ENCODE data around the gene FGFR4. TPM values are rescaled to one million over a fixed set of nuclear protein-coding genes. Genes with fewer than 3 reads are reported as not detected.

The FGFR4 gene
- total RNA-seq, 1 donor from 2014 or later = 1.4 TPM

DNA sequence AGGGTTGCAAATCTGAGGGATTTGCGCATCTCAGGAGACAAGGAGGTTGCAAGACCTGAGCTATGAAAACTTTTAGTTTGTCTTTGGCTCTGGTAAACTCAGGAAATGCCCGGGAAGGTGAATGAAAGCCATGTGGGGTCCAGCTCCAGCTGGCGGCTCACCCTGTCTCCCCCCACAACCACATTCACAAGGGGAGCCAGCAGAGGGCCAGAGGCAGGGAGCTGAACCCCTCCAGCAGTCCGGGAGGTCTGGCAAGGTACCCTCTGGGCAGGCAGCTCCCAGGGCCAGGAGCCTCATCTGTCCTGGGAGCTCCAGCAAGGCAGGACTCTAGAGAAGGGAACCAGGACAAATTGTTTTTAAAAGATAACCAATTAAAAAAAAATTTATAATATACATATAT, 2.5 kb upstream of the FGFR4 start:
- no peak for DNase-seq (ENCODE audit: low spot score)

DNA sequence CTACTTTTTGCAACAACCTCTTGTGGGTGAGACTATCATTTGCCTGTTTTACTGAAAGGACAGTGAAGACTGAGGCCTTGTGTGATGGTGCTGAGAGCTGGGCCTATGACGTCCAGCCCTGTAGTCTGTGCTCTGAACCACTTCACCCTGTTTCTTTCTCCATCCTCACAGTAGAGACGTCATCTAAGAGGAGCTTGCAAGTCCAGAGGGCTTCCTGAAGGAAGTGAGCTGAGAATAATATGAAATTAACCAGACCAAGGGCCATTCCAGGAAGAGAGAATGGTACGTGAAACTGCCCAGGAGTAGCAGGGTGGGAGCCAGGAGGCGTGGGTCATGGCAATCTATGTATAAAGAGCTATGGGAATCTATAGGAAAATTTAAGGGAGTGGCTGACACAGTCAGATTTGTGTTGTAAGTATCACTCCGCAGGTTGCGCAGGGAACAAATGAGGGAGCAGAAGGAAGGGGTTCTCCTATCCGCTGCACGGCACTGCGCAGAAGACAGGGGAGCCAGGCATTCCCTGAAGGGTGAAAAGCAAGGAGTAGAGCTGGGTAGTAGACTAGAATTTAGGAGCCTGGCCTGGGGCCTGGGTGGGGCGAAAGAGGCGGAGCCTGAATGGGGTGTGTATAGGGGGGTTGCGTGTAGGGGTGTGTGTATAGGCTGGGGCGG, 596 bp upstream of the FGFR4 start:
- DNase-seq (ENCODE audit: low spot score) = no peak

DNA sequence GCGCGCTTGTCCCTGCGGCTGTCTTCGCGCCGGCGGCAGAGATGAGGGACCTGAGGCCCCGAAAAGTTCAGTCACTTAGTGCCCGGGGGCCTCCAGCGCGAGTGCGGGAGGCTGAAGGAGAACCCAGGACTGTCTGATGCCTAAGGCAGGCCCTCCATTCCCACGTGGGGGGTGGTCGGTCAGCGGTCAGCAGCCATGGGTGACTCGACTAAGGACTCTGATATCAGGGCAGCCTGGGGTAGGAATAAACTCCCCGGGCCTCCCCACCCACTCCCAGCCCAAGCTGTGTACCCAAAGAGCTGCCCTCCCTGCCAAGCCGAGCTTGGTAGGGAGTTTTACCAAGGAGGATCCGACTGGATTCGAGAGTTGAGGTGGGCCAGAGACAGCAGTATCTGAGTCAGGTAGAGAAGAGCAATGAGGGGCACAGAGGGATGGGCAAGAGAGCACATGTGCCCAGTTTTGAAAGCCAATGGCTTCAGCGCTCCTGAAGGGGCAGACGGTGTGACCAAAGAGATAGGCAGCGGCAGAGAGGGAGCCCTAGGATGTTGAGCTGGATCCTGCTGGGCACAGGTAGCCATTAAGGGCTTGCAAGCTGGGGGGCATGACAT, 787 bp downstream of the FGFR4 start:
- no peak for DNase-seq (ENCODE audit: low spot score)

DNA sequence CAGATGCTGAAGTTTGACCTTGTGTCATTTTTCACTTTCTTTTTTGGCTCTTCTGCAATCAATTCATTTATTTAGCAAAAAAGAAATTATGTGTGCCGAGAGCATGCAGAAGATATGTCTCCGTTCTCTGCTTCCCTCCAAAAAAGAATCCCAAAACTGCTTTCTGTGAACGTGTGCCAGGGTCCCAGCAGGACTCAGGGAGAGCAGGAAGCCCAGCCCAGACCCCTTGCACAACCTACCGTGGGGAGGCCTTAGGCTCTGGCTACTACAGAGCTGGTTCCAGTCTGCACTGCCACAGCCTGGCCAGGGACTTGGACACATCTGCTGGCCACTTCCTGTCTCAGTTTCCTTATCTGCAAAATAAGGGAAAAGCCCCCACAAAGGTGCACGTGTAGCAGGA, 2.4 kb downstream of the FGFR4 start:
- no peak for DNase-seq (ENCODE audit: low spot score)

DNA sequence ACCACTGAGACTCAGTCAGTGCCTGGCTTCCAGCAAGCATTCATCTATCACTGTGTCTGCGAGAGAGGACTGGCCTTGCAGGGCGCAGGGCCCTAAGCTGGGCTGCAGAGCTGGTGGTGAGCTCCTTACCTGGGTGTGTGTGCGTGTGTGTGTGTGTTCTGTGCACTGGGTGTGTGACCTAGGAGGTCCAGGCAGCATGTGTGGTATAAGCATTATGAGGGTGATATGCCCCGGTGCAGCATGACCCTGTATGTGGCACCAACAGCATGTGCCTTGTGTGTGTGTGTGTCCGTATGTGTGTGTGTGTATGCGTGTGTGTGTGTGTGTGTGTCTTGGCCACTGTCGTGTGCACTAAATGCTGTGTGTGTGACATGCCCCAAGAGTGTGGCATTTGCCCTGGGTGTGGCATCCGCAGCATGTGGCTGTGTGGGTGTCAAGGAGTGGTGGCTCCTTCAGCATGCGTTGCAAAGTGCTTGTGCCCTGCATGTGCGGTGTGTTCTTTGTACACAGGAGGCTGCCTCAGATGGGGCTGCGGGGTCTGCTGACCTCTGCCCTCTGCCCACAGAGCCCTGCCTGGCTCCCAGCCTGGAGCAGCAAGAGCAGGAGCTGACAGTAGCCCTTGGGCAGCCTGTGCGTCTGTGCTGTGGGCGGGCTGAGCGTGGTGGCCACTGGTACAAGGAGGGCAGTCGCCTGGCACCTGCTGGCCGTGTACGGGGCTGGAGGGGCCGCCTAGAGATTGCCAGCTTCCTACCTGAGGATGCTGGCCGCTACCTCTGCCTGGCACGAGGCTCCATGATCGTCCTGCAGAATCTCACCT, 3.3 kb downstream of the FGFR4 start:
- no peak for DNase-seq (ENCODE audit: low spot score)

DNA sequence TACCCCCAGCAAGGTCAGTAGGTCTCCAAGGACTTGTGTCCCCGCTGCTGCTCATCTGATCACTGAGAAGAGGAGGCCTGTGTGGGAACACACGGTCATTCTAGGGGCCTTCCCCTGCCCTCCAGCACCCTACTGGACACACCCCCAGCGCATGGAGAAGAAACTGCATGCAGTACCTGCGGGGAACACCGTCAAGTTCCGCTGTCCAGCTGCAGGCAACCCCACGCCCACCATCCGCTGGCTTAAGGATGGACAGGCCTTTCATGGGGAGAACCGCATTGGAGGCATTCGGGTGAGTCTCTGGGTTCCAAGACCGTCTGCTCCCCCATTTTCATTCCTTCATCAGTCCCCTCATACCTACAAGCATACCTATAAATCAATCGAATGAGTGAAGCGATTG, 4.1 kb downstream of the FGFR4 start:
- no peak for DNase-seq (ENCODE audit: low spot score)

DNA sequence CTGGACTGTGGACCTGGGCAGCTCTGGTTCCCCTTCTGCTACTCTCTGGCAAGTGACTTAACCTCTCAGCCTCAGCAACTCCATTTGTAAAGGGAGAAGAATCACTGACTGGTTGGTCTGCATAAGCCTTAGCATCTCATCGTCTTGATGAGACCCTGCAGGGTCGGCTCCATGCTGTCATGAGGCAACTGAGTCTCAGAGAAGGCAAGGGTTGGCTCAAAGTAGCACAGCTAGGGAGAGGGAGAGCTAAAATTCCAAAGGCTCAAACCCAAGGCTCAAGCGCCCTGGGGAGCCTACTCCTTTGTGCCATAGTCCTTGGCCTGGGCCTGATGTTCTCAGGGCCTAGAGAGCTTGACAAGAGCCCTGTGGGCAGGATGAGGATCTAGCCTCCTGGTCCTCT, 4.5 kb downstream of the FGFR4 start:
- DNase-seq (ENCODE audit: low spot score) = no peak

DNA sequence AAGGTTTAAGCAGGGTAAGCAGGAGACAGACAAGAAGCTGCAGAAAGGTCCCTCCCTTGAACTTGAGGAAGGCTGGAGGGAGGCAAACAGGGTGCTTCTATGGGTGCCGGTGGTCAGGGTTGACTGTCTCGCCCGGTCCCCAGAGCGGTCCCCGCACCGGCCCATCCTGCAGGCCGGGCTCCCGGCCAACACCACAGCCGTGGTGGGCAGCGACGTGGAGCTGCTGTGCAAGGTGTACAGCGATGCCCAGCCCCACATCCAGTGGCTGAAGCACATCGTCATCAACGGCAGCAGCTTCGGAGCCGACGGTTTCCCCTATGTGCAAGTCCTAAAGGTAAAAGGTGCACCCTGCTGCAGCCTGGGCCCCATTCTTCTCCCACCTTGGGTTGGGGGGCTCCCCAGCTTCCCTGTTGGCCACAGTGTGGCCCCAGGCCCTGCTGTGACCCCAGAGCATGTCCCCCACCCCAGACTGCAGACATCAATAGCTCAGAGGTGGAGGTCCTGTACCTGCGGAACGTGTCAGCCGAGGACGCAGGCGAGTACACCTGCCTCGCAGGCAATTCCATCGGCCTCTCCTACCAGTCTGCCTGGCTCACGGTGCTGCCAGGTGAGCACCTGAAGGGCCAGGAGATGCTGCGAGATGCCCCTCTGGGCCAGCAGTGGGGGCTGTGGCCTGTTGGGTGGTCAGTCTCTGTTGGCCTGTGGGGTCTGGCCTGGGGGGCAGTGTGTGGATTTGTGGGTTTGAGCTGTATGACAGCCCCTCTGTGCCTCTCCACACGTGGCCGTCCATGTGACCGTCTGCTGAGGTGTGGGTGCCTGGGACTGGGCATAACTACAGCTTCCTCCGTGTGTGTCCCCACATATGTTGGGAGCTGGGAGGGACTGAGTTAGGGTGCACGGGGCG, 5.7 kb downstream of the FGFR4 start:
- no peak for DNase-seq (ENCODE audit: low spot score)

DNA sequence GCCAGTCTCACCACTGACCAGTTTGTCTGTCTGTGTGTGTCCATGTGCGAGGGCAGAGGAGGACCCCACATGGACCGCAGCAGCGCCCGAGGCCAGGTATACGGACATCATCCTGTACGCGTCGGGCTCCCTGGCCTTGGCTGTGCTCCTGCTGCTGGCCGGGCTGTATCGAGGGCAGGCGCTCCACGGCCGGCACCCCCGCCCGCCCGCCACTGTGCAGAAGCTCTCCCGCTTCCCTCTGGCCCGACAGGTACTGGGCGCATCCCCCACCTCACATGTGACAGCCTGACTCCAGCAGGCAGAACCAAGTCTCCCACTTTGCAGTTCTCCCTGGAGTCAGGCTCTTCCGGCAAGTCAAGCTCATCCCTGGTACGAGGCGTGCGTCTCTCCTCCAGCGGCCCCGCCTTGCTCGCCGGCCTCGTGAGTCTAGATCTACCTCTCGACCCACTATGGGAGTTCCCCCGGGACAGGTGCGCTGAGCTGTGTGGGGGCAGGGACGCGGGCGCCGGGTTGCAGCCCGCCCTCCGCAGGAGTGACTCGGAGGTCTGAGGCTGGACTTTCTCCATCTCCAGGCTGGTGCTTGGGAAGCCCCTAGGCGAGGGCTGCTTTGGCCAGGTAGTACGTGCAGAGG, 6.5 kb downstream of the FGFR4 start:
- no peak for DNase-seq (ENCODE audit: low spot score)

DNA sequence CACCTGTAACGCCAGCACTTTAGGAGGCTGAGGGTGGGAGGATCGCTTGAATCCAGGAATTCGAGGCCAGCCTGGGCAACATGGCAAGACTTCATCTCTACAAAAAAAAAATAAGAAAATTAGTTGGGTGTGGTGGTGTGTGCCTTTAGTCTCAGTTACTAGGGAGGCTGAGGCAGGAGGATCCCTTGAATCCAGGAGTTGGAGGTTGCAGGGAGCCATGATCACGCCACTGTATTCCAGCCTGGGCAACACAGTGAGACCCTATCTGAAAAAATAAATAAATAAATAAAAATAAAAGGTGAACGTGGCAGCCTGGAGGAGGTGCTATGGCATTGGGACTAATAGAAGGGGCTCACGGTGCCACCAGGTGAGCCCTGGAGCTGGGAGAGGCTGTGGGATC, 7.1 kb downstream of the FGFR4 start:
- no peak for DNase-seq (ENCODE audit: low spot score)

DNA sequence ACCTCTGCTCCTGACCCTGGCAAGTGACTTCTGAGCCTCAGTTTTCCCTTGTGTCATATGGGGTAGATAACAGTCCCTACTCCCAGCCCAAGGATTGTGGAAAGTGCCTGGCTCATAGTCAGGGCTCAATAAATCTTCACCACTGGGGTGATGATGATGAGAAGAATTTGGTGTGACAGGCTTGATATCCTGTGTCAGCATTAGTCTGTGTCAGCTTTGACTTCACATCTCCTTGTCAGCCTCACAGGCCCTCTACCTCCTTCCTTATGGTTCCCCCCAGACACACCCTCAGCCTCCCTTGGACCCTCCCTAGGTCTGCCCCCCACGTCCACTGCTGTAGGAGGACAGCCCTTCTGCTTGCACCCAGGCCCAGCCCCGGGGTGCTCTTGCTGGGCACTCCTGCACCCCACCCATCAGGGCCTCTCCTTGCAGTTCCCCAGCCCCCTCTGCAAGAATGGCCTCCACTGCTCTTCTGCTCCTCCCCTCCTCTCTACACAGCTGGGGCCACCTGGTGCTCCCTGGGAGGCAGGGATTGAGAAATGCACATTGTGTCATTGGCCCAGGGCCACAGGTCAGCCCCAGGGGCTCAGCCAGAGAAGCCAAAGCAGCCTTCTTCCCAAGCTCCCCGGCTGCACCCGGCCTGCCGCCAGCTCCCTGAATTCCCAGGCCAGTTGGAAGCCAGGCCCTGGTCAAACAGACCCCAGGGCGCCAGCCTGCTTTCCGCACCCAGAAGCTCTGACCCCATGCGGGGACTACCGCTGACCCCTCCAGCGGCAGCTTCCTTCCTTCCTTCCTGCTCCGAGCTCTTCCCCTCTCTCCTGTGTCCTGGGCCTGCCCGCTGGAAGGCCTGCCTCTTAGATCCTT, 7.7 kb downstream of the FGFR4 start:
- DNase-seq (ENCODE audit: low spot score) = peak; percentile 56

DNA sequence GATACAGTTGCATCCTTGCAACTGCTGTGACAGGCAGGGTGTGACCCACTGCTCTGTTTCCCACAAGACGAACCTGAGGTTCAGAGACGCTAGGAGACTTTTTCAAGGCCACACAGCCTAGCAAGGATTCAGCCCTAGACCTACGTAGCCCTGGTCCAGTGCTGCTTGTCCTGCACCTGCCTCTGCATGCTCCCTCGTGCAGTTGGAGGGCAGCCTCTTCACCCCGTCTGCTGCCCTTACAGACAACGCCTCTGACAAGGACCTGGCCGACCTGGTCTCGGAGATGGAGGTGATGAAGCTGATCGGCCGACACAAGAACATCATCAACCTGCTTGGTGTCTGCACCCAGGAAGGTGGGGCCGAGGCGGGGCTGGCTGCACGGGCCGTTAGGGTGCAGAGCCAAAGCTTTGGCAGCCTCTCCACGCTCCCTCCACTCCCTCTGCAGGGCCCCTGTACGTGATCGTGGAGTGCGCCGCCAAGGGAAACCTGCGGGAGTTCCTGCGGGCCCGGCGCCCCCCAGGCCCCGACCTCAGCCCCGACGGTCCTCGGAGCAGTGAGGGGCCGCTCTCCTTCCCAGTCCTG, 8.5 kb downstream of the FGFR4 start:
- DNase-seq (ENCODE audit: low spot score) = no peak

DNA sequence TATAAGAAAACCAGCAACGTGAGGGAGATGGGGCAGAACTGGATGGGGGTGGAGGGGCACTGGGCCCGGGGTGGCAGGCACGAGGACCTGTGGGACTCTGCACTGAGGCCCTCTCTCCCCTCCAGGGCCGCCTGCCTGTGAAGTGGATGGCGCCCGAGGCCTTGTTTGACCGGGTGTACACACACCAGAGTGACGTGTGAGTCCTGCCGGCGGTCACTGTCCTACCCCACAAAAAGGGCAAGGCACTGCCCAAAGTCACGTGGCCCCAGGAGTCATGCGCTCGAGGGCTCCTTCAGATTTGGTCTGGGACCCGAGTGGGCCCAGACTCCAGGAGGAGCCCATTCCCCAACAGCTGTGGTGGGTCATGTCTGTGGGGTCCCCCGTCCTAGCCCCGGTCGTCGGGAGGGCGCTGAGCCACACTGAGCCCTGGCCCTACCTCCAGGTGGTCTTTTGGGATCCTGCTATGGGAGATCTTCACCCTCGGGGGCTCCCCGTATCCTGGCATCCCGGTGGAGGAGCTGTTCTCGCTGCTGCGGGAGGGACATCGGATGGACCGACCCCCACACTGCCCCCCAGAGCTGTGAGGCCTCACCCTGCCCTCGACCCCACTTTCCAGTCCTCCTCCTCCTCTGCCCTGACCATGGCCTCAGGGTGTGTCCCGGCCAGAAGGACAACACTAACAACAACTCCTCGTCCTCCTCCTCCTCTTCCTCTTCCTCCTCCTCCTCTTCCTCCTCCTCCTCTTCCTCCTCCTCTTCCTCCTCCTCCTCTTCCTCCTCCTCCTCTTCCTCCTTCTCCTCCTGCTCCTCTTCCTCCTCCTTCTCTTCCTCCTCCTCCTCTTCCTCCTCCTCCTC, 9.7 kb downstream of the FGFR4 start:
- no peak for DNase-seq (ENCODE audit: low spot score)

DNA sequence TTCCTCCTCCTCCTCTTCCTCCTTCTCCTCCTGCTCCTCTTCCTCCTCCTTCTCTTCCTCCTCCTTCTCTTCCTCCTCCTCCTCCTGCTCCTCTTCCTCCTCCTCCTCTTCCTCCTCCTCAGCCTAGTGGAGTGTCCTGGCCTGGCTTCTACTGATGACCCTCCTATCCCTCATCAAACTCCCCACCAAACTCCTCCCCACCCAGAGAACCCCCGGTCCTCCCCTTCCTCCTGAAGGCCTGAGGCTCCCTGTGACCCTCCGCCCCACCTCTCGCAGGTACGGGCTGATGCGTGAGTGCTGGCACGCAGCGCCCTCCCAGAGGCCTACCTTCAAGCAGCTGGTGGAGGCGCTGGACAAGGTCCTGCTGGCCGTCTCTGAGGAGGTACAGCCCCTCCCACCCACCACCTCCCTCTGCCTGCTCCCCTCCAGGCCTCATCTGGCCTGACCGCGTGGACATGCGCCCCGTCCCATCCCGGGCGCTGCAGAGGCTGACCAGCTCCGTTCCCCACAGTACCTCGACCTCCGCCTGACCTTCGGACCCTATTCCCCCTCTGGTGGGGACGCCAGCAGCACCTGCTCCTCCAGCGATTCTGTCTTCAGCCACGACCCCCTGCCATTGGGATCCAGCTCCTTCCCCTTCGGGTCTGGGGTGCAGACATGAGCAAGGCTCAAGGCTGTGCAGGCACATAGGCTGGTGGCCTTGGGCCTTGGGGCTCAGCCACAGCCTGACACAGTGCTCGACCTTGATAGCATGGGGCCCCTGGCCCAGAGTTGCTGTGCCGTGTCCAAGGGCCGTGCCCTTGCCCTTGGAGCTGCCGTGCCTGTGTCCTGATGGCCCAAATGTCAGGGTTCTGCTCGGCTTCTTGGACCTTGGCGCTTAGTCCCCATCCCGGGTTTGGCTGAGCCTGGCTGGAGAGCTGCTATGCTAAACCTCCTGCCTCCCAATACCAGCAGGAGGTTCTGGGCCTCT, 10.6 kb downstream of the FGFR4 start:
- no peak for DNase-seq (ENCODE audit: low spot score)

DNA sequence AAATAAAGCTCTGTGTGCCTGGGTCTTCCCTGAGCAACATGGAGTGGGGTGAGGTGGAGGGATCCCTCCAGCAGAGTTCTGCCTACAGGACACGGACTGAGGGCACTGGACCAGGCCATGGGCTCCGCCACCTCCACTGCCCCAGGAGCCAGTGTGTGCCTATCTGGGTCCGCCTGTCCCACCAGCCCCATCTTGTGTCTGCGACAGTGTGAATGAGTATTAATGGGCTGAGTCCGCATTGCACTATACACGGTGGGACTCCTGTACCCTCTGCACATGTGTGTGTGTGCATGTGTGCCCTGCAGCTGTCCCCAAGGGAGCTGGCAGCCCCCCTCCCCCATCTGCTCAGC, 11.4 kb downstream of the FGFR4 start:
- DNase-seq (ENCODE audit: low spot score) = no peak

DNA sequence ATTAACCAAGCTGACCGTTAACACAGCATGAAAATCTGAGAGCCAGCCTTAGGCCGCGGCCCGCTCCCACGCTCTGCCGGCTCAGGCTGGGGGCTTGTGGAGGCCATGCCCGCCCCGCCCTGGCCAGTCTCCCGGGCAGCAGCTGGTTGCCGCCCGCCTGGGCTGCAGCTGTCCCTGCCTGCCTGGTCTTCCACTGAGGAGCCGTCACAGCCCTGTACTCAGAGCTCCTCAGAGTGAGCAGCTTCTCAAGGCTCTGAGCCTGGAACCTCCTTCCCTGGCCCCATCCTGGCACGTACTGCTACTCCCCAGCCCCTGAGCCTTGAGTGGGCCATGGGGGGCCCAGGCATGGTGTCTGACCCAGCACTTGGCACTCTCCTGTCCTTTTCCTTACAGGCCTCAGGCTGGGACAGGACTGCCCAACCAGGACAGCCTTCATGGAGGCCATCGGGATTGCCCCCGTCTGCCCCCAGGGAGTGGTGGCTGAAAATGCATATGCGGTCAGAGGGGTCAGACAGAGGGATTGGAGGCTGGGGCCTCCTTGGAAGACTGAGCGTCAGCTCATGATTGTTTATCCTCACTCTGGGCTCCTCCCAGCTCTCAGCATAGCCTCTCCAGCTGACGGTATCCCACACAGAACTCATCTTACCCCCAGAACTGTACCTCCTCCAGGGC, 11.9 kb downstream of the FGFR4 start:
- peak; percentile 61 for DNase-seq (ENCODE audit: low spot score)

DNA sequence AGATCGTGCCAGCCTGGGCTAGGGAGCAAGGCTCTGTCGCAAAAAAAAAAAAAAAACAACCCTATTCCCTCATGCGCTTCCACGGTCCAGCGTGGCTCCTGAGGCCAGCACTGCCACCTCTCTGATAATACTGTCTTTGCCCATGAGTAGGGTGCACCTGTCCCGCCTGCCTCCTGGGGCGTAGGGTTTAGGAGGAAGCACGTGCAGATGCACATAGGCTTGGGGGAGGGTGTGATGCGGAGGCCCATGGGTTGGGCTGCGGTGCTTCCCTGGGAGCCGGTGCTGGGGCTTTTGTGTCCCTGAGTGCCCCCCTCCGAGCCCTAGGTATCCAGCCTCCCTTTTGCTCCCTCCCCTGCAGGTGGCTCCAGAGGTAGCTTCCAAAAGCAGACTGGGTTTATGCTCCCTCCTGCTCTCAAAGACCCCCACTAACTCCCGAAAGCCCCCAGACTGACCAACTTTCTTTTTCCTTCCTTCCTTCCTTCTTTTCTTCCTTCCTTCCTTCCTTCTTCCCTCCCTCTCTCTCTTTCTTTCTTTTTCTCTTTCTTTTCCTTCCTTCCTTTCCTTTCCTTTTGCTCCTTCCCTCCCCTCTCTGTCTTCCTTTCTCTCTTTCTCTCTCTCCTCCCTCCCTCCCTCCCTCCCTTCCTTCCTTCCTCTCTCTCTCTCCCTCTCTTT, 12.8 kb downstream of the FGFR4 start:
- DNase-seq (ENCODE audit: low spot score) = no peak
